AG04450 (cell line): ENCODE results near the gene LSS. TPM values are rescaled to one million over a fixed set of nuclear protein-coding genes. Genes with fewer than 3 reads are reported as not detected.
"Not testable (repeated sequence)": the region's sequence is repeated elsewhere in the genome, so short reads cannot be mapped to it uniquely, and the experiment has no call there.

Source experiments
- CTCF ChIA-PET: fragments of 300-600, 350-600 bp; formaldehyde crosslinking; extraction: SDS; loops from one replicate; lab custom pipeline; 2022; ENCODE audit warnings: antibody characterized with exemption, inconsistent platforms; lab: Charles Lee
- POLR2A ChIA-PET: fragments of 350-600 bp; formaldehyde crosslinking; extraction: SDS; loops from one replicate; lab custom pipeline; 2021; ENCODE audit warnings: antibody characterized with exemption, inconsistent platforms; lab: Yijun Ruan, JAX
- DNase-seq: peaks from one replicate; pipeline ENCODE4 v3.0.0-alpha.2; 2011; ENCODE audit warnings: low read depth, low spot score
- H3K27ac ChIP-seq: one replicate; pipeline ENCODE4 v1.5.1; 2012; ENCODE audit warnings: low read depth, low read length, control low read depth
- H3K27me3 ChIP-seq: one replicate; pipeline ENCODE4 v1.6.0; 2012; ENCODE audit warnings: low read length; ENCODE audit not compliant: control insufficient read depth, insufficient read depth
- H3K4me3 ChIP-seq: 2 replicates; pipeline ENCODE4 v1.5.1; 2011; ENCODE audit warnings: mild to moderate bottlenecking, low read depth, low read length, control low read depth
- H3K9me3 ChIP-seq: 2 replicates; pipeline ENCODE4 v1.5.1; 2012; ENCODE audit warnings: low read length; ENCODE audit not compliant: control insufficient read depth, insufficient read depth
- polyA plus RNA-seq: library from polyadenylated mRNA; depleted of rRNA; stranded (reverse); fragments of >200 nt; gene quantifications from 2 replicates; pipeline ENCODE4 v1.2.3, GENCODE V29; 2011
- TF ChIP-seq, protein P1 (sequence below): IDR thresholded peaks from 2 replicates; pipeline ENCODE4 v1.5.1; 2011; ENCODE audit warnings: low read depth, low read length, control low read depth, inconsistent platforms

Gene LSS
- polyA plus RNA-seq, 1 experiment: 49.0 TPM

DNA sequence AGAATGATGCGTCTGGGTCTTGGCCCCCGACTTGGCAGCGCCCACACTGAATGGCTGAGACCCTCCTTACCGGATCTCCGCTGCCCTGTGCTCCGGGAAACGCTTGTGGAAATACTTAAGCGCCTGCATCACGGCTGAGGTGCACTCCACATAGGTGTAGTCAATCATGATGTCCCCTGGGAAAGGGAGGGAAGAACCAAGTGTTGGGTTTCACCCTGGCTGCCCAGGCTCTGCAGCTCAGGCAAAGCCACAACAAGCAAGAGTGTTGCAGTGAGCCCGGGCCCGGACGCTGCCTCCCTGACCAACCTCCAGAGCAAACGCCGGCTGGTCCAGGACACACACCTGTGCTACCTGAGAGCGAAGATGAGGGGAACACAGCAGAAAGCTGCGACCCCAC is 22.8 kb downstream of the LSS start:
- H3K4me3 ChIP-seq: no peak overlapping the region
- H3K27me3 ChIP-seq: no peaks in the 10 kb centered on the region
- H3K9me3 ChIP-seq: no peaks in the 10 kb centered on the region; the same call in 1 of the 2 replicates
- no peak overlapping the region for H3K27ac ChIP-seq
- TF ChIP-seq, protein P1, sequence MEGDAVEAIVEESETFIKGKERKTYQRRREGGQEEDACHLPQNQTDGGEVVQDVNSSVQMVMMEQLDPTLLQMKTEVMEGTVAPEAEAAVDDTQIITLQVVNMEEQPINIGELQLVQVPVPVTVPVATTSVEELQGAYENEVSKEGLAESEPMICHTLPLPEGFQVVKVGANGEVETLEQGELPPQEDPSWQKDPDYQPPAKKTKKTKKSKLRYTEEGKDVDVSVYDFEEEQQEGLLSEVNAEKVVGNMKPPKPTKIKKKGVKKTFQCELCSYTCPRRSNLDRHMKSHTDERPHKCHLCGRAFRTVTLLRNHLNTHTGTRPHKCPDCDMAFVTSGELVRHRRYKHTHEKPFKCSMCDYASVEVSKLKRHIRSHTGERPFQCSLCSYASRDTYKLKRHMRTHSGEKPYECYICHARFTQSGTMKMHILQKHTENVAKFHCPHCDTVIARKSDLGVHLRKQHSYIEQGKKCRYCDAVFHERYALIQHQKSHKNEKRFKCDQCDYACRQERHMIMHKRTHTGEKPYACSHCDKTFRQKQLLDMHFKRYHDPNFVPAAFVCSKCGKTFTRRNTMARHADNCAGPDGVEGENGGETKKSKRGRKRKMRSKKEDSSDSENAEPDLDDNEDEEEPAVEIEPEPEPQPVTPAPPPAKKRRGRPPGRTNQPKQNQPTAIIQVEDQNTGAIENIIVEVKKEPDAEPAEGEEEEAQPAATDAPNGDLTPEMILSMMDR: no peak
- no peak for DNase-seq
- POLR2A ChIA-PET: no interaction called here
- CTCF ChIA-PET: no interaction called here

DNA sequence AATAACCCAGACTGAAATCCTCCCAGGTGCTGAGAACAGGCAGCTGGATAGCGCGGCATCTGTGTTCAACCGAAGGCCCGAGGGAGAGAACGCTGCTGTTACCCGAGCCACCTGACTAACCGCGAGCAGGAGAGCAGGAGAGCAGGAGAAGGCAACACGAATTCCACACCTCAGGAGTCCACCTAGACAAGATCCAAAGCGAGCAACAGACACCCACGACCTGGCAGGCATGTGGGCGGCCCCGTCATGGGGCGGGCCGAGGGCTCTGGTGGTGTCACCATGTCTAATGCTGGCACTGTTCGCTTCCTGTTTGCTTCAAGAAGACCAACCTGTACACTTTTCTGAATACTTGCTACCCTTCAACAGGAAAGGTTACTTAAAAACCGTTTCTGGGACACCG is 23.4 kb downstream of the LSS start:
- Histone ChIP-seq H3K9me3 (no peaks in the 10 kb centered on the region), H3K27ac (no peak overlapping the region), H3K4me3 (no peak overlapping the region), H3K27me3 (no peaks in the 10 kb centered on the region)
- ChIA-PET POLR2A (no interaction called here), CTCF (no interaction called here)
- DNase-seq: no peak
- TF ChIP-seq, protein P1: no peak

DNA sequence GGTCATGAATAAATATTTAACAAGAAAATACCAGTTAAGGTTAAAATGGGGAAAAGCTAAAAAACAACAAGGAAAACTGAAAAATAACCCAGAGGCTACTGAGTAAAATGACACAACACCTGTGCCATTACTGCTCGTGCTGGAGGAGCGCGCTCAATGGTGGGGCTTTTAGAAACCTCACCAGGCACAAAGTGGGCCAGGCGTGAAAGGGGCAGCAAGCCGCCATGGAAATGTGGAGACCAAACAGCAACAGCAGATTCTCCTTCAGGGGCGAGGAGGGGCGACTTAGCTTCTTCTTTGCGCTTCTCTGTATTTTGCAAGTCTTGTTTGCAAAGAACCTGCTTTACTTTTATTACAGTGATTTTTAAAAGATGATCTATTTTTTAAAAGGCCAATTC is 25.4 kb downstream of the LSS start:
- no peaks in the 10 kb centered on the region for H3K9me3 ChIP-seq
- H3K4me3 ChIP-seq: no peak overlapping the region
- DNase-seq: no peak
- TF ChIP-seq, protein P1: no peak
- H3K27ac ChIP-seq: no peak overlapping the region
- H3K27me3 ChIP-seq: no peaks in the 10 kb centered on the region
- POLR2A ChIA-PET: no interaction called here
- CTCF ChIA-PET: interaction anchor here (0.8 kb wide), 1 partner anchor 60 kb away, joined by 3 read pairs; no protein-coding TSS in a partner anchor

DNA sequence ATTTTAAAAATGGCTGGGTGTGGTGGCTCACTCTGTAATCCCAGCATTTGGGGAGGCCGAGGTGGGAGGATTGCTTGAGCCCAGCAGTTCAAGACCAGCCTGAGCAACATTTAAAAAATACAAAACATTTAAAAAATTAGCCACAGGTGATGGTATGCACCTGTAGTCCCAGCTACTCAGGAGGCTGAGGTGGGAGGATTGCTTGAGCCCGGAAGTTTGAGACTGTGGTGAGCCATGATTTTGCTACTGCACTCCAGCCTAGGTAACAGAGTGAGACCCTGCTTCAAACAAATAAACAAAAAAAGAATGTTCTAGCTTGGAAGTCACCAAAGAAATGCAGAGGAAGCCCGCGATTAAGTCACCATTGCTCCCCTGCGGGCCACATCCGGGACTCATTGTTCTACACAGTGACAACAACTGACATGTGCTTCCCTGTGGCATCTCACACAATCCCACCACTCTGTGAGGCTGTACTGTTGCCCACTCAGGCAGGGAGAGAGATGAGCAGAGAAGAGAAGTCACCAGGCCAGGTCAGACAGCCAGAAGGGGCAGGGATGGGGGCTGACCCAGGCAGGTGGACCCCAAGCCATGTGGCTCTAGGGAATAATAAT is 25.9 kb downstream of the LSS start:
- H3K27ac ChIP-seq: no peak overlapping the region
- no peak overlapping the region for H3K4me3 ChIP-seq
- no peaks in the 10 kb centered on the region for H3K9me3 ChIP-seq
- ChIA-PET CTCF (interaction anchor here (0.8 to 1.1 kb wide), 2 partner anchors 59 kb away, joined by 3 read pairs; no protein-coding TSS in a partner anchor), POLR2A (no interaction called here)
- no peak for DNase-seq
- H3K27me3 ChIP-seq: no peaks in the 10 kb centered on the region
- TF ChIP-seq, protein P1: no peak

DNA sequence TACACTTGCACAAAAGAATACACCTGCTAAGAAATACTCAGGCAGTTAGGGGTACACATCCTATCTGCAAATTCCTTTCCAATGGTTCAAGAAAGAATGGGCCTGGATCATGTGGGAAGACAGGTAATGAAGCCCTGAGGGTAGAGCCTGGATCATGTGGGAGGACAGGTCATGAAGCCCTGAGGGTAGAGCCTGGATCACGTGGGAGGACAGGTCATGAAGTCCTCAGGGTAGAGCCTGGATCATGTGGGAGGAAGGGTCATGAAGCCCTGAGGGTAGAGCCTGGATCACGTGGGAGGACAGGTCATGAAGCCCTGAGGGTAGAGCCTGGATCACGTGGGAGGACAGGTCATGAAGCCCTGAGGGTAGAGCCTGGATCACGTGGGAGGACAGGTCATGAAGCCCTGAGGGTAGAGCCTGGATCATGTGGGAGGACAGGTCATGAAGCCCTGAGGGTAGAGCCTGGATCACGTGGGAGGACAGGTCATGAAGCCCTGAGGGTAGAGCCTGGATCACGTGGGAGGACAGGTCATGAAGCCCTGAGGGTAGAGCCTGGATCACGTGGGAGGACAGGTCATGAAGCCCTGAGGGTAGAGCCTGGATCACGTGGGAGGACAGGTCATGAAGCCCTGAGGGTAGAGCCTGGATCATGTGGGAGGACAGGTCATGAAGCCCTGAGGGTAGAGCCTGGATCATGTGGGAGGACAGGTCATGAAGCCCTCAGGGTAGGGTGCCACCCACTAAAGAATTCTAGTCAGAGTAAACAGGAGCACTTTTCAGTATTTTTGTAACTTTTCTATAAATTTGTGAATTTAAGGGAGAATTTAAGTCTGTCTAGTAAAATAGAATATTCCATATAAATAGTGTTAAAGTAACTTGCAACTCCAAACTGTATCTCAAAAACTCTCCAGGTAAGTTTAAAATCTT is 27.4 kb downstream of the LSS start:
- POLR2A ChIA-PET, H3K9me3 ChIP-seq, H3K27me3 ChIP-seq, H3K27ac ChIP-seq, DNase-seq, H3K4me3 ChIP-seq: not testable (repeated sequence)
- CTCF ChIA-PET: interaction anchor here (1.1 to 1.3 kb wide), 2 partner anchors 58 kb away, joined by 3 read pairs; no protein-coding TSS in a partner anchor
